Purkinje cell (primary cell): Measurements from ENCODE around the gene KCNG1. TPM values are rescaled to one million over a fixed set of nuclear protein-coding genes. Genes with fewer than 3 reads are reported as not detected.

Experiments
- polyA plus RNA-seq: library from polyadenylated mRNA; unstranded; fragments of >200 nt; fragmentation: Nextera tagmentation; gene quantifications from 2 replicates; pipeline ENCODE4 v1.2.1, GENCODE V29; 2014

Gene KCNG1
- polyA plus RNA-seq, result 0.93 TPM in 1 of 2 replicates, not detected in the other

GRCh38 chr20:51022803-51023616 is at the start of gene KCNG1:
TSS of gene KCNG1 (minus strand) at chr20:51023107. CDS start at chr20:51010338, 12,769 bp downstream.

DNA sequence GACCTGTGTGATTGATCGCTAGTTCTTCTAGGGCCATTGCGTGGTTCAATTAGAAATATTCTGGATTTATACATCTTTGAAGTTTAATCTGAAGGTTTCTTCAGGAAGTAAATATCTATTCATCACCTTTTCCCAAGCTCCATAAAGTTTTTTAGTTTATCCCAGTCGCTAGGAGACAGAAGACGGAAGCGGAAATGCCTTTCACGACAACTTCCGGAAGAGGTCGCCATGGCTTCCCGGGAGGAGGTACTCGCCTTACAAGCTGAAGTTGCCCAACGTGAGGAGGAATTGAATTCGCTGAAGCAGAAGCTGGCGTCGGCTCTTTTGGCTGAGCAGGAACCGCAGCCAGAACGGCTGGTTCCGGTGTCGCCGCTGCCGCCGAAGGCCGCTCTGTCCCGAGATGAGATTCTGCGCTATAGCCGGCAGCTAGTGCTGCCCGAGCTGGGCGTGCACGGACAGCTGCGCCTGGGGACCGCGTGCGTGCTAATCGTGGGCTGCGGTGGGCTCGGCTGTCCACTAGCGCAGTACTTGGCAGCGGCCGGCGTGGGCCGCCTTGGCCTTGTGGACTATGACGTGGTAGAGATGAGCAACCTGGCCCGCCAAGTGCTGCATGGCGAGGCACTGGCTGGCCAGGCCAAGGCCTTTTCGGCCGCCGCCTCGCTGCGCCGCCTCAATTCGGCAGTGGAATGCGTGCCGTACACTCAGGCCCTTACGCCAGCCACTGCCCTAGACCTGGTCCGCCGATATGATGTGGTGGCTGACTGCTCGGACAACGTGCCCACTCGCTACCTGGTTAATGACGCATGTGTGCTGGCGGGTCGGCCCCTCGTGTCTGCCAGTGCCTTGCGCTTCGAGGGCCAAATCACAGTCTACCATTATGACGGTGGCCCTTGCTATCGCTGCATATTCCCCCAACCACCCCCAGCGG is 64.0 kb downstream of the KCNG1 start, which contains the start of gene MOCS3:
Gene MOCS3 (plus strand): TSS at position 204 of the 928 bp plus-strand sequence. CDS start 25 bp downstream, at position 229.

GRCh38 chr20:50957798-50958614 is 64.9 kb downstream of the KCNG1 start, which contains the start of gene DPM1:
TSS of gene DPM1 (minus strand) at chr20:50958532. CDS start at chr20:50958523, 9 bp downstream.

Other genes with a start within 250 kb of the KCNG1 start
- 2.1 and 3.1 TPM in 2 replicates for gene BCAS4, start 228.0 kb downstream of the KCNG1 start, polyA plus RNA-seq
- 55.0 and 59.3 TPM in 2 replicates for gene ADNP, start 91.7 kb downstream of the KCNG1 start, polyA plus RNA-seq
- 137 and 146 TPM in 2 replicates for gene DPM1, start 64.6 kb downstream of the KCNG1 start, polyA plus RNA-seq
- 1.8 and 4.0 TPM in 2 replicates for gene MOCS3, start 64.3 kb downstream of the KCNG1 start, polyA plus RNA-seq